Immature natural killer cell (primary cell): ENCODE data around the gene ME2. TPM values are rescaled to one million over a fixed set of nuclear protein-coding genes. Genes with fewer than 3 reads are reported as not detected.
"Not testable (repeated sequence)": the region's sequence is repeated elsewhere in the genome, so short reads cannot be mapped to it uniquely, and the experiment has no call there.

Source experiments
- DNase-seq, 3 donors: peaks; one replicate each; pipeline ENCODE4 v3.0.0; 2022; ENCODE audit warnings: mixed read lengths in 1 of 3
- H3K27ac Mint-ChIP-seq, 6 donors: one replicate each; pipeline ENCODE4 v1.8.0; 2020; ENCODE audit warnings: mixed read lengths in 6 of 6, mild to moderate bottlenecking in 5 of 6, inconsistent platforms in 4 of 6, moderate library complexity in 3 of 6
- H3K27me3 Mint-ChIP-seq, 3 donors: one replicate each; pipeline ENCODE4 v1.8.0; 2020 to 2021; ENCODE audit warnings: low read depth in 3 of 3, mild to moderate bottlenecking in 3 of 3, mixed read lengths in 3 of 3, moderate library complexity in 3 of 3, inconsistent platforms in 1 of 3
- H3K36me3 Mint-ChIP-seq, 3 donors: one replicate each; pipeline ENCODE4 v1.8.0; 2020; ENCODE audit warnings: mixed read lengths in 3 of 3, inconsistent platforms in 2 of 3, mild to moderate bottlenecking in 2 of 3
- H3K4me1 Mint-ChIP-seq, 2 donors: one replicate each; pipeline ENCODE4 v1.8.0; 2020; ENCODE audit warnings: inconsistent platforms in 2 of 2, mild to moderate bottlenecking in 2 of 2, mixed read lengths in 2 of 2, moderate library complexity in 1 of 2
- H3K4me3 Mint-ChIP-seq, 5 donors: one replicate each; pipeline ENCODE4 v1.8.0; 2020; ENCODE audit warnings: mild to moderate bottlenecking in 5 of 5, mixed read lengths in 5 of 5, inconsistent platforms in 3 of 5, moderate library complexity in 3 of 5
- H3K9me3 Mint-ChIP-seq, 6 donors: one replicate each; pipeline ENCODE4 v1.8.0; 2020; ENCODE audit warnings: mild to moderate bottlenecking in 6 of 6, mixed read lengths in 6 of 6, inconsistent platforms in 4 of 6, moderate library complexity in 3 of 6
- polyA plus RNA-seq, 3 donors: library from polyadenylated mRNA; unstranded; fragments of 300-500 nt; fragmentation: Illumina TruSeq; gene quantifications; one replicate each; pipeline ENCODE4 v1.2.3, GENCODE V29; 2021

ME2 gene
- polyA plus RNA-seq, 3 donors from 2014 or later = 57.9 to 96.3 (median 71.5) TPM

DNA sequence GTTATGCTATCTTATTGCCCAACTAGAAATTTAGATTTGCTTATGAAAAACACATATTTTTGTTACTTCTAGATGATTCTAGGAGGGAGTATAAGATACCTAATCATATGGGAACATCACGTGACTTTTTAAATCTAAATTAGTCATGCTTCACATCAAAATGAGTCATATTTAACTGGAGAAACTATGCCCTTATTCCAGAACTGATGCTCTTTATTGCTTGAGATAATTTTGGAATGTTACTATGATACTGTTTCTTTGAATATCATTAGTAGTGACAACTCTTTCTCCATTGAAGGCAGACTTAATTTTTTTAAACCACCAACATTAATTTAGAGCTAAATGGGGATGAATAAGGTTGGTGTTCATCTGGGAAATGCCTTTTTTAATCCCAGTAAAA is 69.0 kb downstream of the ME2 start:
- Mint-ChIP-seq H3K9me3 (no peaks in the 10 kb centered on the region), H3K27me3 (no peaks in the 10 kb centered on the region), H3K27ac (no peak overlapping the region), H3K4me1 (peaks cover 0 to 1% of the 10 kb centered on the region in 2 donors), H3K4me3 (no peak overlapping the region), H3K36me3 (peaks cover 7 to 22% (median 13%) of the 10 kb centered on the region in 3 donors)
- DNase-seq = no peak

DNA sequence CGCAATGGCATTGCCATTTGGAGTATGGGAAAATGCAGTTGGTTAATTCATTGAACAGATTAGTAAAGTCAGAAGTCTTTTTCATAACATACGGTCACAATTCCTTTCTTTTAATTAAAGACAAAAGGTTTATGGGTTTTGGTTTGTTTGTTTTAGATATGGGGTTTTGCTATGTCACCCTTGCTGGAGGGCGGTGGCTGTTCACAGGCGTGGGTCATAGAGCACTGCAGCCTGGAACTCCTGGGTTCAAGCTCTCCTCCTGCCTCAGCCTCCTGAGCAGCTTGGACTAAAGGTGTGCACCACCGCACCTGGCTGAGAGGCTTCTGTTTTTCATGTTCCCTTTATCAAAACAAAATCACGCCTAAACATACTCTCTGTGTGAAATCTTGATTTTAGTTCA is 70.3 kb downstream of the ME2 start:
- H3K9me3 Mint-ChIP-seq = no peaks in the 10 kb centered on the region
- H3K27me3 Mint-ChIP-seq = no peaks in the 10 kb centered on the region
- H3K4me1 Mint-ChIP-seq = no peaks in the 10 kb centered on the region
- H3K4me3 Mint-ChIP-seq = no peak overlapping the region
- no peak overlapping the region for H3K27ac Mint-ChIP-seq
- DNase-seq = no peak
- H3K36me3 Mint-ChIP-seq = peaks cover 5 to 15% (median 7%) of the 10 kb centered on the region in 3 donors

DNA sequence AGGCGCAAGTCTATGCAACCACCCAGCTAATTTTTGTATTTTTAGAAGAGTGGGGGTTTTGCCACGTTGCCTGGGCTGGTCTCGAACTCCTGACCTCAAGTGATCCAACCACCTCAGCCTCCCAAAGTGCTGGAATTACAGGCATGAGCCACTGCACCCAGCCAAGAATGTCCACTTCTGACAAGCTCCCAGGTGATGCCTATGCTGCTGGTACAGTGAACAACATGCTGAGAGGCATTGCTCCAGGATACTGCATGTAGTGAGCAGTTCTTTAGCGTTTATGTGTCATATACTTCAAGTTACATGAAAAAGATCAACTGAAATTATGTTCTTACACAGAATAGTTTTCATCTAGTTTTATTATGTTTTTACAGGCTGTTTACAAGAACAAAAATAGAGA is 71.7 kb downstream of the ME2 start:
- Mint-ChIP-seq H3K27me3 (no peaks in the 10 kb centered on the region), H3K27ac (peak overlapping the region in 1 of 6 donors; percentile 43), H3K4me1 (no peaks in the 10 kb centered on the region), H3K4me3 (no peak overlapping the region), H3K9me3 (no peaks in the 10 kb centered on the region), H3K36me3 (peaks cover 5 to 10% (median 7%) of the 10 kb centered on the region in 3 donors)
- no peak for DNase-seq

DNA sequence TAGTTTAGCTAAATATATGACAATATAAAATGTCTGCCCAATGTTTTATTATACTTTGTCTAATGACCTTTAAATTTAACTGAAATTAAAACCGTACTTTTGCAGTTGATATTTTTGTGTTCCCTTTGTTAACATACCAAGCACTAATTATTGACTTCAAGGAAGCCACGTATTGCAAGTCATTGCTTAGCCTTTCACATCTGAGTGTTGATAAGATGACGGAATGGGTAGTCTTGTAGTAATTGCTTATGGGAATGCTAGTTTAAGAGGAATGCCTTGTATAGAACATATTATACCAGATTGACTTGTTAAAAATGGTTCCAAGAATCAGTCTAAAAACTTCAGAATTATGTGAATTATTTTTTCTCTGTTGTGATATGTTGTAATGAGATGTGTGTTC is 74.9 kb downstream of the ME2 start:
- DNase-seq = no peak
- H3K27ac Mint-ChIP-seq = no peak overlapping the region
- no peaks in the 10 kb centered on the region for H3K9me3 Mint-ChIP-seq
- no peaks in the 10 kb centered on the region for H3K4me1 Mint-ChIP-seq
- no peaks in the 10 kb centered on the region for H3K36me3 Mint-ChIP-seq
- no peak overlapping the region for H3K4me3 Mint-ChIP-seq
- no peaks in the 10 kb centered on the region for H3K27me3 Mint-ChIP-seq

DNA sequence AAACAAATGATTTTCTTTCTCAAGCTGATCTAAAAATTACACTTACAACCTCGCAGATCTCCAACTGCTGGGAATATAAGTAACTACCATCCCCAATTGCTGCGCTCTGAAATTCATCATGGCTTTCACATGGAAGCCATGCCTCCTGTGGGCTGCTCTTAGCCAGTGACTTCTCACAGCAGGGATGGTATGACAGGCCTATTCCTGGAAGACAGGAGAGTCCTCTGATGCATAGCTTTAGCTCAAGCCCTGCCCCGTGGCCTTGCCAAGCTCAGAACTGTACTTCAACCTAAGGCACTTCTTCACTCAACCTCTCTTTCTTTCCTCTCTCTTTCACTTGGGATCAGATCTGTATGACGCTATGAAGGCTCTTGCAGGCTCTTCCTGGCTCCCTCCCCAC is 76.3 kb downstream of the ME2 start:
- Mint-ChIP-seq H3K9me3 (peaks cover 0 to 5% (median 0%) of the 10 kb centered on the region in 6 donors), H3K4me3 (no peak overlapping the region), H3K27me3 (peaks cover 0 to 3% (median 0%) of the 10 kb centered on the region in 3 donors), H3K36me3 (no peaks in the 10 kb centered on the region), H3K27ac (no peak overlapping the region), H3K4me1 (no peaks in the 10 kb centered on the region)
- DNase-seq = no peak

DNA sequence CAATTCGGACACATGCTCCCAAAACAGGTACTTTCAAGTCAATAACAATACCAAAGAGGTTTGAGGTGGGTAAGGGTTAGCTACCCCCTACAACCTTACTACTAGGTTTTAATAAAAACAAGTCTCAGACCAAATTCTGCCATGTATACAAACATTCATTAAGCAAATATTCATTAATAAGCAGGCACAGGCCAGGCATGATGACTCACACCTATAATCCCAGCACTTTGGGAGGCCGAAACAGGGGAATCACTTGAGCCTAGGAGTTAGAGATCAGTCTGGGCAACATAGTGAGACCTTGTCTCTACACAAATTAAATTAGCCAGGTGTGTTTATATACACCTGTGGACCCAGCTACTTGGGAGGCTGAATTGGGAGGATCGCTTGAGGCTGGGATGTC is 77.2 kb downstream of the ME2 start:
- DNase-seq = no peak
- Mint-ChIP-seq H3K36me3 (peaks cover 0 to 4% (median 4%) of the 10 kb centered on the region in 3 donors), H3K27ac (no peak overlapping the region), H3K27me3 (peaks cover 0 to 7% (median 0%) of the 10 kb centered on the region in 3 donors), H3K4me3 (no peak overlapping the region), H3K4me1 (no peaks in the 10 kb centered on the region), H3K9me3 (peaks cover 3 to 10% (median 5%) of the 10 kb centered on the region in 6 donors)

DNA sequence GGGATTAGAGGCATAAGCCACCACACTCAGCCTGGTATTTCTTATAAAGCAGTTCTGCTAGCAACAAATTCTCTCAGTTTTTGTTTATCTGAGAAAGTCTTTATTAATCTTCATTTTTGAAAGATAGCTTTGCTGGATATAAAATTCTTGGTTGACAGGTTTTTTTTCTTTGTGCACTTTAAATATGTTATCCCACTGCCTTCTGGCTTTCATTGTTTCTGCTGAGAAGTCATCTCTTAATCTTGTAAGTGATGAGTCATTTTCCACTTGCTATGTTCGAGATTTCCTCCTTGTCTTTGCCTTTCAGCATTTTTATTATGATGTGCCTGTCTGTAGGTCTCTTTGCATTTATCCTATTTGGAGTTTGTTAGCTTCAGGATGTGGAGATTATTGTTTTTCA is 83.1 kb downstream of the ME2 start:
- peaks cover 4 to 22% (median 8%) of the 10 kb centered on the region in 3 donors for H3K36me3 Mint-ChIP-seq
- no peak overlapping the region for H3K4me3 Mint-ChIP-seq
- DNase-seq = peak in 1 of 3 donors; percentile 9
- peaks cover 15 to 35% (median 26%) of the 10 kb centered on the region in 6 donors for H3K9me3 Mint-ChIP-seq
- H3K4me1 Mint-ChIP-seq = no peaks in the 10 kb centered on the region
- H3K27me3 Mint-ChIP-seq = peaks cover 2 to 7% (median 2%) of the 10 kb centered on the region in 3 donors
- H3K27ac Mint-ChIP-seq = no peak overlapping the region

DNA sequence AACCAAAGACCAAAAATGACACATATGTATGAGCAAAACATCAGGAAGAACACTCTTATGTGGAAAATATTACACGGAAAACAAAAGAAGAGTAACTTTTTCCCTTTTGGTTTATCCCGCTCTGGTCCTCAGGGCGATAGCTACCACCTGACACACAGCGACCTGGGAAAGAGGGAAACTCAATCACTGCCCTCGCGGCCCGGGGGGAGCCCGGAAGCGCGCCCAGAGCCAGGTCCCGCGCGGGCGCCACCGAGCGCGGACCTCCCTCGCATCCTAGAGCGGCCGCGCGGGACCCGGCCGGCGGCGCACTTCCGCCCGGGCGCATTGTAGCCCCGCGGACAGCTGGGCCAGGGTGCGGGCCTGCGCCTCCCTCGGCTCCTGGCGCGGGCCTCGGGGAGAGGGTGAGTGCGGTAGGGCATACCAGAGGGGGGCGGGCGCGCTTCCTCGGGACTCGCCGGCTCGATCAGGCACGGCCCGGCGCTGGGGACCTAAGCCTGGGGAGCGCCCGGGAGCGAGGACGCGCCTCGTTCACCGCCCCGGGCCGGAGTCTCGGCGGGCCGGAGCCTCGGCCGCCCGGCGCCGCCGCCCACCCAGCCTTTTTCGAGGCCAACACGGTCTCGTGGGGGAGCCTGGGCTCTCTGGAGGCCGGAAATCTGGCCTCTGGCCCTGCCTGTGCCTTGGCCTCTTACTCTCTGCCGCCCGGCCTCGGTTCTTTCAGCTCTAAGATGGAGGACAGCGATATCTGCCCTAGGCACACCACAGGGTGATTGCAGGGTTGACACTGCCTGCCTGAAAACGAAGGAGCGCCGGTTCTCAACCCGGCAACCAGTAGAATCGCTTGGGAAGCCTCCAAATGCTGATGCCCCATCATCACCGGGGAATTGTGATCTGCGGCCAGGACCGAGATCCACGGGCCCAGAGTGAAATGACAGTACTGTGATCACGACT is 89.1 kb downstream of the ME2 start, which contains the start of gene ELAC1:
Gene ELAC1, plus strand, starts transcription at position 327 of the 948 bp plus-strand sequence. CDS start 6,365 bp downstream, outside the sequence.
- Mint-ChIP-seq H3K4me3 (peak within 1 kb of the TSS; percentile 89 to 96 (median 94)), H3K27ac (peak within 1 kb of the TSS; percentile 91 to 97 (median 95)), H3K36me3 (peaks cover 0 to 11% (median 0%) of the 10 kb centered on the region in 3 donors), H3K4me1 (peaks cover 24 to 28% of the 10 kb centered on the region in 2 donors), H3K9me3 (peaks cover 0 to 11% (median 3%) of the 10 kb centered on the region in 6 donors), H3K27me3 (peaks cover 0 to 6% (median 2%) of the 10 kb centered on the region in 3 donors)
- DNase-seq = peak; percentile 71 to 79 (median 77)

DNA sequence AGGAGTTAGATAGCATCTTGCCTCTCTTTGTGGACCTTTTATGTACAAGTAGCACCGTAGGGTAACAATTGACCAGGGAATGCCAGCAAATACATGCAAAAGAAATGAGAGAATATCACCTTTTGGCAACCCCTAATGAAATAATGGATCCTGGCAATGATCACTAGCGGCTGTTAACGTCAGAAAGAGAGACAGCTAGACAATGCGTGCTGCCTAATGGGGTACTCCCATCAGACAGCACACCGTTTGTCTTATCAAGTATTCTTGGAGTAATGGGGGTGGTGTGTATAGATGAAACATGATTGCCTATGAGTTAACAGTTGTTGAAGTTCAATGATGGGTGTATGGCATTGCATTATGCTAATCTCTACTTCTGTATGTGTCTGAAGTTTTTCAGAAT is 90.5 kb downstream of the ME2 start:
- Mint-ChIP-seq H3K36me3 (peaks cover 0 to 6% (median under 1%) of the 10 kb centered on the region in 3 donors), H3K27ac (peak overlapping the region; percentile 82 to 97 (median 93)), H3K27me3 (peaks cover 0 to 6% (median 0%) of the 10 kb centered on the region in 3 donors), H3K9me3 (no peaks in the 10 kb centered on the region), H3K4me1 (peaks cover 24 to 28% of the 10 kb centered on the region in 2 donors), H3K4me3 (peak overlapping the region; percentile 84 to 96 (median 94))
- no peak for DNase-seq

DNA sequence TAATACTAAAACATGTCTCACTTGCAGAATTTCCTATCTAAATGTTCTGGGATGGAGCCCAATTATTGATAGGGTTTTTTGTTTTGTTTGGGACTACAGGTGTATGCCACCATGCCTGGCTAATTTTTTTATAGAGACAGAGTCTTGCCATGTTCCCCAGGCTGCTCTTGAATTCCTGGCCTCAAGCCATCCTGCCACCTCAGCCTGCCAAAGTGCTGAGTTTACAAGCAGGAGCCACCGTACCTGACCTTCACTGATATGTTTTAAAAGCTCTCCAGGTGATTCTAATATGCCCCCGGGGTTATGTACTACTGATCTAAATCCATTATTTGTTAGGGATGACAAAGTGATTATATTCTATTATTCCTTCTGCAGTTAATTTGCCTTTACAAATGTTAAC is 91.1 kb downstream of the ME2 start:
- Mint-ChIP-seq H3K4me3 (peak overlapping the region in 3 of 5 donors; percentile 1 to 15 (median 14)), H3K36me3 (peaks cover 5 to 11% (median 6%) of the 10 kb centered on the region in 3 donors), H3K27ac (peak overlapping the region in 1 of 6 donors; percentile 51), H3K27me3 (peaks cover 0 to 6% (median 0%) of the 10 kb centered on the region in 3 donors), H3K4me1 (peaks cover 24 to 28% of the 10 kb centered on the region in 2 donors), H3K9me3 (no peaks in the 10 kb centered on the region)
- no peak for DNase-seq

DNA sequence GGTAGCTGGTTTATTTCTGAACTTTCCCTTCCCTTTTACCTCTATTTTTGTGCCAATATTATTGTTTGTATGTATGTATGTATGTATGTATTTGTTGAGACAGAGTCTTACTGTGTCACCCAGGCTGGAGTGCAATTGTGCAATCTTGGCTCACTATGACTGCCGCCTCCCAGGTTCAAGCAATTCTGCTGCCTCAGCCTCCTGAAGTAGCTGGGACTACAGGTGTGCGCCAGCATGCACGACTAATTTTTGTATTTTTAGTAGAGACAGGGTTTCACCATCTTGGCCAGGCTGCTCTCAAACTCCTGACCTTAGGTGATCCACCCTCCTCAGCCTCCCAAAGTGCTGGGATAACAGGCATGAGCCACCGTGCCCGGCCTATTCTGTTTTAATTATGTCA is 93.5 kb downstream of the ME2 start:
- H3K4me1 Mint-ChIP-seq = peaks cover 26% of the 10 kb centered on the region in 2 donors

DNA sequence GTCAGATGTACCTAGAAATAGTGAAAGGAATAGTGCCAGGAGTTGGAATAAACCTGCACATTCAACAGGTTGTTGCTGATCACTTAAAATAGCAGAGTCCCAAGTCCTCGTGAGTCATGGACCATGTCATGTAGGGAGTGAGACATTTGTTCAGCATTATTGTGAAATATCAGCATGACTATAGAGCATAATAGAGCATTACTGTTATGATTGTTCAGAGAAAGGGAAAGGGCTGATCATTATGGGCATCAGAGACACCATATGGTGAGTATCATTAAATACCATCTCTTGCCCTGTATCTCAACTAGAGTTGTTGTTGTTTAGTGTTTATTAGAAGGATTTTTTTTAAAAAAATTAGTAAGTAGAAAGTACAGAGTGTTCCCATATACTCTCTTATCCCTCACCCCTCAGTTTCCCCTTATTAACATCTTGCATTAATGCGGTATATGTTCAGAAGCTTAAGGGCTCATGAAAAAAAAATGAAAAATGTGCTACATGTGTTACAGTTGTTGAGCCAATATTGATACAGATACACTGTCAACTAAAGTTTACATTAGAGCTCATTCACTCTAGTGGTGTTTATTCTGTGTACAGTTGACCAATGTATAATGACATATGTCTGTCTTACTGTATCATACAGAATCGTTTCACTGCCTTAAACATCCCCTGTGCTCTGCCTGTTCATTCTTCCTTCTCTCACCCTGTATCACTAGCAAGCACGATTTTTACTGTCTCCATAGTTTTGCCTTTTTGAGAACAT is 94.6 kb downstream of the ME2 start:
- H3K9me3 Mint-ChIP-seq = peaks cover 0 to 4% (median 2%) of the 10 kb centered on the region in 6 donors
- no peak overlapping the region for H3K4me3 Mint-ChIP-seq
- H3K27ac Mint-ChIP-seq = peak overlapping the region in 1 of 6 donors; percentile 79
- no peak for DNase-seq
- H3K27me3 Mint-ChIP-seq = peaks cover 0 to 1% (median 0%) of the 10 kb centered on the region in 3 donors
- H3K36me3 Mint-ChIP-seq = peaks cover 41 to 46% (median 41%) of the 10 kb centered on the region in 3 donors
- H3K4me1 Mint-ChIP-seq = peaks cover 19 to 22% of the 10 kb centered on the region in 2 donors

More for the DNA sequence above, 93.5 kb downstream of the ME2 start:
- H3K4me3 Mint-ChIP-seq, H3K27me3 Mint-ChIP-seq, DNase-seq, H3K27ac Mint-ChIP-seq, H3K9me3 Mint-ChIP-seq: not testable (repeated sequence)
- H3K36me3 Mint-ChIP-seq = peaks cover 29 to 34% (median 30%) of the 10 kb centered on the region in 3 donors

DNA sequence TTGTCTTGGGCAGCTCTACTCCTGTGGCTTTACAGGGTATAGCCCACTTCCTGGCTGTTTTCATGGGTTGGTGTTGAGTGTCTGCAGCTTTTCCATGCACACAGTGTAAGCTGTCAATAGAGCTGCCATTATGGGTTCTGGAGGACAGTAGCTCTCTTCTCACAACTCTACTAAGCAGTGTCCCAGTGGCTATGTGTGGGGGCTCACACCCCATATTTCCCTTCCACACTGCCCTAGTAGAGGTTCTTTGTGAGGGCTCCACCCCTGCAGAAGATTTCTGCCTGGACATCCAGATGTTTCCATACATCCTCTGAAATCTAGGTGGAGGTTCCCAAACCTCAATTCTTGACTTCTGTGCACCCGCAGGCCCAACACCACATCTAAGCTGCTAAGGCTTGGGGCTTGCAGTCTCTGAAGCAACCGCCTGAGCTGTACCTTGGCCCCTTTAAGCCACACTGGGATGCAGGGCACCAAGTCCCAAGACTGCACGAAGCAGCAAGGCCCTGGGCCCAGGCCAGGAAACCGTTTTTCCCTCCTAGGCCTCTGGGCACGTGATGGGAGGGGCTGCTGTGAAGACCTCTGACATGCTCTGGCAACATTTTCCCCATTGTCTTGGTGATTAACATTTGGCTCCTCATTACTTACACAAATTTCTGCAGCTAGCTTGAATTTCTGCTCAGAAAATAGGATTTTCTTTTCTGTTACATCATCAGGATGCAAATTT is 98.3 kb downstream of the ME2 start:
- no peaks in the 10 kb centered on the region for H3K27me3 Mint-ChIP-seq
- H3K27ac Mint-ChIP-seq = no peak overlapping the region
- no peak for DNase-seq
- H3K9me3 Mint-ChIP-seq = peaks cover 0 to 4% (median 2%) of the 10 kb centered on the region in 6 donors
- H3K4me3 Mint-ChIP-seq = no peak overlapping the region
- peaks cover 48 to 52% (median 50%) of the 10 kb centered on the region in 3 donors for H3K36me3 Mint-ChIP-seq
- peaks cover 0 to 4% of the 10 kb centered on the region in 2 donors for H3K4me1 Mint-ChIP-seq
